Stomach (tissue), 9 donors: ENCODE data around the gene GABBR2. TPM values are rescaled to one million over a fixed set of nuclear protein-coding genes. Genes with fewer than 3 reads are reported as not detected.

ENCODE experiments used
- DNase-seq, 2 donors: peaks; one replicate each; pipeline versions ENCODE4 v3.0.0 to v3.0.0-alpha.2; 2013 to 2019
- H3K27ac ChIP-seq, 5 donors: fragments of 200-600 bp in 4 of 5; sonication (generic) in 4 of 5; one replicate each; pipeline ENCODE4 v1.5.1; 2013 to 2019; ENCODE audit warnings: mild to moderate bottlenecking in 1 of 5, moderate library complexity in 1 of 5
- H3K27me3 ChIP-seq, 3 donors: fragments of 200-600 bp; sonication (generic); one replicate each; pipeline ENCODE4 v1.5.1; 2017 to 2019; ENCODE audit warnings: mixed run types in 1 of 3
- H3K36me3 ChIP-seq, 4 donors: fragments of 200-600 bp; sonication (generic); 1 replicate in 3 of 4; 2 replicates in 1 of 4; pipeline ENCODE4 v1.5.1; 2016 to 2019
- H3K4me1 ChIP-seq, 4 donors: fragments of 200-600 bp; sonication (generic); one replicate each; pipeline ENCODE4 v1.5.1; 2016 to 2019
- H3K4me3 ChIP-seq, 4 donors: fragments of 200-600 bp; sonication (generic) in 3 of 4; one replicate each; pipeline ENCODE4 v1.5.1; 2016 to 2019; ENCODE audit warnings: mild to moderate bottlenecking in 1 of 4
- H3K9me3 ChIP-seq, 4 donors: fragments of 200-600 bp; sonication (generic); one replicate each; pipeline ENCODE4 v1.5.1; 2016 to 2019
- EP300 ChIP-seq: sonication (generic); formaldehyde crosslinking; IDR thresholded peaks from one replicate; pipeline ENCODE4 v1.6.1; 2017; ENCODE audit warnings: antibody characterized with exemption
- POLR2A ChIP-seq, 4 donors: fragments of 450-650 bp; IDR thresholded peaks; one replicate each; pipeline ENCODE4 v1.6.1; 2016; ENCODE audit warnings: antibody characterized with exemption in 4 of 4, control low read depth in 2 of 4, mild to moderate bottlenecking in 1 of 4, moderate library complexity in 1 of 4
- POLR2AphosphoS5 ChIP-seq, 3 donors: sonication (generic); formaldehyde crosslinking; IDR thresholded peaks; one replicate each; pipeline ENCODE4 v1.6.1; 2016; ENCODE audit warnings: antibody characterized with exemption in 3 of 3
- WGBS, 5 donors: extraction: QIAGEN DNeasy Blood & Tissue Kit in 3 of 5; methylation state at CpG; one replicate each; pipeline versions ENCODE4 v1.1.5 to v1.1.7; 2013 to 2018; 5-methylcytosine and 5-hydroxymethylcytosine counted together
- intact Hi-C: fragments of 100-400 bp; cut with DNase I; formaldehyde crosslinking; loops from one replicate; pipeline ENCODE4 v1.15.1; 2023; ENCODE audit warnings: low total_unique reads
- polyA plus RNA-seq, 3 donors: library from polyadenylated mRNA; stranded (reverse); fragments of 200-250 nt; gene quantifications; one replicate each; pipeline ENCODE4 v1.2.3, GENCODE V29; 2013
- total RNA-seq, 5 donors: library from RNA; depleted of rRNA; stranded (reverse); fragments of >200 nt; gene quantifications; one replicate each; pipeline versions ENCODE4 v1.1.0 to v1.2.3, GENCODE V29; 2014 to 2016
- TF ChIP-seq, protein P1 (sequence below), 7 experiments: fragments of 450-650 bp in 4 of 7; fragments of 200-600 bp in 3 of 7; sonication (generic) in 3 of 7; IDR thresholded peaks; one replicate each; pipeline ENCODE4 v1.5.1; 2016 to 2019; ENCODE audit warnings: antibody characterized with exemption in 7 of 7, control low read depth in 2 of 7, mild to moderate bottlenecking in 1 of 7
- donor health status: healthy with polysubstance abuse.
- donor health status: Bipolar disorder and iron deficiency.
- donor health status: healthy.

GABBR2 gene
- total and polyA plus RNA-seq, 8 donors: 0.06 to 0.55 (median 0.08) TPM; not detected in 5

DNA sequence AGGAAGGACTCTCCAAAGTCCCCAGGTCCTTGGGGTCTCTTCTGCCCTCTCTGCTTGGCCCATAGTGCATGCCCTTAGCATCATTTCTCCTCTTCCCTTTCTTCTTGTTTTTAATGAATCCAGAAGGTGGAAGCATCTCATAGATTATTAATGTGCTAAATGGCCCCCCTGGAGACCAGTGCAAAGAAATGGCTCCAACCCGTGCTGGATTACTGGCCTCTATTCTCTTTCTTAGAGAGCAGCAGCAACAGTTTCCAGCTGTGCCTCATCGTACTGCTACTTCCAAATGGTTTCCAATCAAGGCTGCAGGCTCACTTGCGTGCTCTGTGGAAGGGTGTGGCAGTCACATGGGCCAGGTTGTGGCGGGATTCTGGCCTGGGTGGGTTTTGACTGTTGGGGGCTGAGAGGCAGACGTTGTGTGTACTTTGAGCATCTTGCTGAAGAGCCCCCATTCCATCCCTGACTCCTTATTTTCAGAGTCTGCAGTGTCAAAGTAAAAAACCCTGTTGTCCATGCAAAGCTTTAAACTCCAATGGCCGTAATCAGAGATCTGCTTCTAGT lies 139.7 kb downstream of the GABBR2 start:
- Histone ChIP-seq H3K9me3 (no peaks in the 10 kb centered on the region), H3K27me3 (peaks cover 0 to 25% (median 0%) of the 10 kb centered on the region in 3 donors), H3K27ac (no peak overlapping the region), H3K4me1 (no peaks in the 10 kb centered on the region), H3K36me3 (no peaks in the 10 kb centered on the region), H3K4me3 (no peak overlapping the region)
- 44 to 57% (median 52%) methylated on average over 6 of the region's 6 CpGs for WGBS, 5 donors
- TF ChIP-seq POLR2A (IDR thresholded peaks at IDR 0.05) (no peak), EP300 (no peak)
- TF ChIP-seq, protein P1, sequence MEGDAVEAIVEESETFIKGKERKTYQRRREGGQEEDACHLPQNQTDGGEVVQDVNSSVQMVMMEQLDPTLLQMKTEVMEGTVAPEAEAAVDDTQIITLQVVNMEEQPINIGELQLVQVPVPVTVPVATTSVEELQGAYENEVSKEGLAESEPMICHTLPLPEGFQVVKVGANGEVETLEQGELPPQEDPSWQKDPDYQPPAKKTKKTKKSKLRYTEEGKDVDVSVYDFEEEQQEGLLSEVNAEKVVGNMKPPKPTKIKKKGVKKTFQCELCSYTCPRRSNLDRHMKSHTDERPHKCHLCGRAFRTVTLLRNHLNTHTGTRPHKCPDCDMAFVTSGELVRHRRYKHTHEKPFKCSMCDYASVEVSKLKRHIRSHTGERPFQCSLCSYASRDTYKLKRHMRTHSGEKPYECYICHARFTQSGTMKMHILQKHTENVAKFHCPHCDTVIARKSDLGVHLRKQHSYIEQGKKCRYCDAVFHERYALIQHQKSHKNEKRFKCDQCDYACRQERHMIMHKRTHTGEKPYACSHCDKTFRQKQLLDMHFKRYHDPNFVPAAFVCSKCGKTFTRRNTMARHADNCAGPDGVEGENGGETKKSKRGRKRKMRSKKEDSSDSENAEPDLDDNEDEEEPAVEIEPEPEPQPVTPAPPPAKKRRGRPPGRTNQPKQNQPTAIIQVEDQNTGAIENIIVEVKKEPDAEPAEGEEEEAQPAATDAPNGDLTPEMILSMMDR (IDR thresholded peaks at IDR 0.05): no peak
- intact Hi-C loops: no loop called here
- DNase-seq: no peak

DNA sequence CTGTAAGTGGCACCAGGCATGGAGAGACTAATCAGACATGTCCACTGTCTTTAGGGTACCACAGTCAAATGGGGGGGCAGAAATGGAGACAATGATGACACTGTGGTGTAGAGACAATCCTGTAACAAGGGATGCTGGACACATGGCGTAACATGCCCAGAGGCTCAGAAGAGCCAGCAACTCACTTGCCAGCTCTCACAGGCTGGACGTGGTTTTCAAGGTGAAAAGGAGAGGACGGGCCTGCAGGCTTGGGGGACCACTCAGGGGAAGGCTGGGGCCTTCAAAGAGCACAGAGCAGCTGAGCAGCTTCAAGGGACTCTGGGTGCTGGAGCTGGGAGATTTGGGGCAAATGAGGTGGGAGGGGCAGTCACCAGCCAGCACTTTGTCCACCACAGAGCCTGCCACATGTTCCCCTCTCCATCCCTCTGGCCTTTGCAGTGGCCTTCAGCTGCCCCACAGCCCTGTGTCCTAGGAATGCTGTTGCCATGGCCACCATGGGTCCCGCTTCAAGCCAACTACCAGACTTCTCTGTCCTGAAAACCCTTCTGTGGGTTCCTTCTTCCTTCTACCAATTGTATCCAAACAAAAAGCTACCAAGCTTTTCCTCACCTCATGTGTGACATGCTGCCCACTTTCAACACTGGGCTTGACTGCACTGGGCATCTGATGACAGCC lies 140.4 kb downstream of the GABBR2 start:
- Histone ChIP-seq H3K9me3 (no peaks in the 10 kb centered on the region), H3K4me3 (no peak overlapping the region), H3K36me3 (no peaks in the 10 kb centered on the region), H3K27ac (no peak overlapping the region), H3K27me3 (peaks cover 0 to 23% (median 0%) of the 10 kb centered on the region in 3 donors), H3K4me1 (no peaks in the 10 kb centered on the region)
- intact Hi-C loops: no loop called here
- WGBS, 5 donors: 68 to 82% (median 77%) methylated on average over 4 of the region's 4 CpGs
- DNase-seq: no peak
- TF ChIP-seq EP300 (no peak), POLR2A (IDR thresholded peaks at IDR 0.05) (no peak), POLR2AphosphoS5 (IDR thresholded peaks at IDR 0.05) (no peak)
- TF ChIP-seq, protein P1 (IDR thresholded peaks at IDR 0.05): no peak

DNA sequence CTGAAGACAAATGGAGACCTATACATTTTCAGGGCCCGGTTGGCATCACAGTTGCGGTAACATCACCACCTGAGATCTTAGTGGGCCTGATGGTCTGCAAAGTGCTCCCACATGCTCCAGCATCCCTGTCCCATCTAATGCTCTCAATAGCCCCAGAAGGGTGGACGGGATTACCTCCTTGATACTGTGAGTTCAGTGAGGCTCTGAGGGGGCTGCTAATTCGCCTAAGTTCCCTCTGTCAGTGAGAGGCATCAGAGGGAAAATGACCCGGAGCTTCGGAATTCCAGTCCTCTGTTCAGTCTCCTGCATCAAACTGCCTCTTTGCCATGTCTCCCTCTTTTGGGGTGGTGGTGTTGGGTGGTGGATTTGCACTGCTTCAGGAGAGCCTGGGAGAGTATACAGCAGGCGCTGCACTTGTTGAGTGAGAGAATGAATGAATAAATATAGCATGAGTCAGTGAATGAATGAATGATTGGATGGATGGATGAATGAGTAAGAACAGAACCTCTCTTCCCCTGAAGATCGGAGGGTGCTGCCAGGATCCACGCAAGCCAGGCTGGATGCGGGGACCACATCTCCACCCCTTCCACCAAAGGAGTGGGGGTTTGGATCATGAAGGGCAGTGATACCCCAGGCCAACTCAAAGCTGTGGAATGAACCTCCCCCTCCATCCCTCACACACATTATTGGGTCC lies 141.0 kb downstream of the GABBR2 start:
- no peak for DNase-seq
- Histone ChIP-seq H3K27ac (no peak overlapping the region), H3K4me1 (no peaks in the 10 kb centered on the region), H3K9me3 (no peaks in the 10 kb centered on the region), H3K36me3 (no peaks in the 10 kb centered on the region), H3K27me3 (peaks cover 0 to 23% (median 0%) of the 10 kb centered on the region in 3 donors), H3K4me3 (no peak overlapping the region)
- no peak for TF ChIP-seq POLR2A (IDR thresholded peaks at IDR 0.05)
- TF ChIP-seq EP300: no peak
- TF ChIP-seq POLR2AphosphoS5 (IDR thresholded peaks at IDR 0.05): no peak
- TF ChIP-seq, protein P1 (IDR thresholded peaks at IDR 0.05): no peak
- intact Hi-C loops: no loop called here
- 79 to 89% (median 86%) methylated on average over 9 to 10 of the region's 10 CpGs for WGBS, 5 donors

DNA sequence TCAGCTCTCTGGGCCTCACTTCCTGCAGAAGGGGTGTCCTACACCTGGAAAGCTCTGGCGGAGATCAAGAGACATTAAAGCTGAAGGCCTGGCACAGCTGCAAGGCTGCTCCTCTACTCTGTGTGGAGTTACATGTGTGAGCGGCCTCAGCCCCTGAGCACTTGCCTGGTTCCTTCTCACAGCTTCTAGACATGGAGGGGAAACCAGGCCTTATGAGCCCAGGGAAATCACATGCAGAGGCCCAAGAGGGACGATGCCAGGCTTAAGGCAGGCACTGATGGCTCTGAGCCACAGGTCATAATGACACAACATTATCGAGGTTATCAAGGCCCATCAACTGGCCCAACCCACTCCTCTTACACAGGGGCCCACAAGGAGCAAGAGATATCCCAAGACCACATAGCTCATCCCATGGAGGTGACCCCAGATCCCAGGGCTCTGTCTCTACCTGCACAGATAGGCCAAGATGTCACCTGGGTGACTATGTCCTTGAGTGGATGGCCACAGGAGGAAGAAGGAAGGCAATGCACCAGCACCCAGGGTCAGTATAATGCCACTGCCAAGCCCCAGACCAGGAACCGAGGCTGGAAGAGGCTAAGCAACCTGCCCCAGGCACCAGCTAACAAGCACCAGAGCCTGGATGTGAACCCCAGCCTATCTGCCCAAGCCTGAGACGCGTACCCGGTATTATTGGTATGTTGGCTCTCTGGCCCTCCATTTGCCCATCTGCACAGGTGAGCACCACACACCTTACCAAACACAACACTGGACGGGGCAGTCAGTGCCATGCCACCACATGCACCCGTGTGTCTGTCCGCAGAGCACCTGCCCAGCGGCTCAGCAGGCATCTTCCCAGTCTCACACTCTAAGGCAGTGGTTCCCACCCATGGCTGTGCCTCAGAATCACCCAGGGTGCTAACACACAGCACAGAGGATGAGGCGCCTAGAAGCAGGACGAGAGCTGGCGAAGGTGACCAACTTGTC lies 143.3 kb downstream of the GABBR2 start:
- Histone ChIP-seq H3K4me3 (no peak overlapping the region), H3K36me3 (no peaks in the 10 kb centered on the region), H3K9me3 (no peaks in the 10 kb centered on the region), H3K4me1 (no peaks in the 10 kb centered on the region), H3K27ac (no peak overlapping the region), H3K27me3 (peaks cover 0 to 11% (median 0%) of the 10 kb centered on the region in 3 donors)
- WGBS, 5 donors: 90 to 94% (median 93%) methylated on average over 9 to 15 of the region's 15 CpGs
- intact Hi-C loops: no loop called here
- TF ChIP-seq POLR2AphosphoS5 (IDR thresholded peaks at IDR 0.05) (no peak), EP300 (no peak), POLR2A (IDR thresholded peaks at IDR 0.05) (no peak)
- TF ChIP-seq, protein P1 (IDR thresholded peaks at IDR 0.05): no peak
- DNase-seq: no peak
